ENCODE results near the gene CADPS2. TPM values are rescaled to one million over a fixed set of nuclear protein-coding genes. Genes with fewer than 3 reads are reported as not detected.

Gene CADPS2
- total RNA-seq, 2 experiments from 2014 or later, result not detected

DNA sequence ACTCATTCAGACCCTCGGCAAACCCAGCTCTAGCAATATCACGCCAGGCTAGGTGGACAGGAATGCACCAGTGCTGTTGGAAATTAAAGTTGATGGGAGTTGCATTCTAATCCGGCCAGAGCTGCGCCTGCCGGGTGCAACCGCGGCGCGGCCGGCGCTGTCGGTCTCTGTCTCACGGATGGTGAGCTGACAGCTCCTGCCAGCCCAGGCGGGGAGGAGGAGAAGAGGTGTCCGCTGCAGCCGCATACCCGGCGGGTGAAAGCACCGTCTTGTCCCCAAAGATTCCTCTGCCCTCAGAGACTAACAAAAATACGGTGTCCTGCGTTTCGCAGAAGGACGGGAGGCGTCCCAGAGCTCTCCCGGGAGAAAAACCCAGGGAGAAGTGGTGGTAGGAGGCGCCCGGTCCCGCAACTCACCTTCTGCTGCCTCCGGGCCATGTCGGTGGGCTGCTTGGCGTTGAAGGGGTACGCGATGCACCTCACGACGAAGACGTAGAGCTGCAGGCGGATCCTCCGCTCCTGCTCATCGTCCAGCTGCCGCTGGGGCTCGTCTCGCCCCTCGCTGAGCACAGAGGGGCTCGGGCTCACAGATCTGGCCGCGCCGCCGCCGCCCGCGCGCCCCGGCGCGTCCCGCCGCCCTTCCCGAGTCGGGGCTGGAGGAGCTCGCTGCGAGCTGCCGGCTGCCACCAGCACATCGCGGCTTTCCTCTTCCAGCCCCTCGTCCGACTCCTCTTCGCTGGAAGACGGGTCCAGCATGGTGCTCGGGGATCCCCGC is 490 bp downstream of the CADPS2 start:
- DNase-seq (peak; percentile 7), ATAC-seq (no peak)
- CTCF ChIA-PET, result no interaction called here
- H3K36me3 Mint-ChIP-seq (ENCODE audit: low read depth), result no peaks in the 10 kb centered on the region
- no peaks in the 10 kb centered on the region for H3K9me3 Mint-ChIP-seq (ENCODE audit: low read depth)
- no peak overlapping the region for H3K27ac Mint-ChIP-seq
- intact Hi-C loops (cut with DNase I, micrococcal nuclease), result loop anchor here in 1 of 2 experiments (10.0 kb wide), 1 partner anchor 581 kb away; the partner anchor contains the start of gene FEZF1
- H3K27me3 Mint-ChIP-seq, result peaks cover 39% of the 10 kb centered on the region
- H3K4me1 Mint-ChIP-seq, result peaks cover 8% of the 10 kb centered on the region
- no peak overlapping the region for H3K4me3 Mint-ChIP-seq
- POLR2A ChIA-PET, result no interaction called here

DNA sequence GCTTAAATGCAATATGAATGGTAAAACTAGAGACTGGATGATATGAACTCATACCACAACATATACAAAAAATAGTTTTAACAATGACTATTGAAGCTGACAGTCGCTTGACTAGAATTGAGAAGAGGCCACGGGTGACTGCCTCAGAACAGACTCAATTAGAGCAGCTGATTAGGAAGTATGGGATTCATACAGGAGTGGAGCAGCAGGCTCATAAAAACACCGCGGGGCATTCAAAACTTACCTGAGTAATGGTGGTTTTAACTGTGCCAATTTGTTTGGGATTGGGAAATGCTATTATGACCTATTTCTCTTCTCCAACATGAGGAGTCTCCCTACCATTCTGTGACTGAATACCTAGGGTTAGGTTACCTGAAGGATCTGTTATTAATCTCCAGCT is 2.1 kb downstream of the CADPS2 start:
- H3K9me3 Mint-ChIP-seq (ENCODE audit: low read depth), result no peaks in the 10 kb centered on the region
- peaks cover 8% of the 10 kb centered on the region for H3K4me1 Mint-ChIP-seq
- peaks cover 35% of the 10 kb centered on the region for H3K27me3 Mint-ChIP-seq
- DNase-seq, result no peak
- CTCF ChIA-PET, result no interaction called here
- H3K4me3 Mint-ChIP-seq, result no peak overlapping the region
- no peaks in the 10 kb centered on the region for H3K36me3 Mint-ChIP-seq (ENCODE audit: low read depth)
- H3K27ac Mint-ChIP-seq, result no peak overlapping the region
- ATAC-seq, result no peak
- intact Hi-C loops (cut with DNase I, micrococcal nuclease), result loop anchor here in 1 of 2 experiments (10.0 kb wide), 1 partner anchor 579 kb away; the partner anchor contains the start of gene FEZF1
- POLR2A ChIA-PET, result no interaction called here

DNA sequence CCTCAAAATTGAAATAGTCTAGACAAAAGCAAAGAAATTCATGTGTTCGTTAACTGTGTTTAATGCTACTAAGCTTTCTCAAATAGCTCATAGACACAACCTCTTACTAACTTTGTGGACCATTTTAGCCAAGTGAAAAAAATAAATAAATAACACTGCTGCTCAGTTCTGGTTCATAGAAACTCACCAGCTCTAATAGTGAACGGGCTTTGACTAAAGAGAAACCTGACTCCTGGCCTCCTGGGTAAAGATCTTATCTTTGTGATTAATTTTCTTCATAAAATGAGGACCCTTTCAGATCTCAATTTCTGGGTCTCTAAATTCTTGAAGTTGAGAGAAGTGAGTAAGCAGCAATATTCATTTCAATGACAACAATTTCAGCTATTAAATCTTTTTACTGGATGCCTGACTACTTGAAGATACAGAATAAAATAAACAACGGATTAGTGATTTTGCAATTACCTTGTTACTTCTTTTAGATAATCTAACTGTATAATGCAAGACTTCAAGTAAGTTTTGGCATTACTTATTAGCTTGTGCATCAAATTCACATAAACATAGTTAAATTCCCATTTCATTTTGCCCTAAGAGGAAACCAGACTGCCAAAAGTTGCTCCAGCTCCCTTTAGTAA is 3.1 kb downstream of the CADPS2 start:
- intact Hi-C loops (cut with DNase I, micrococcal nuclease), result loop anchor here in 1 of 2 experiments (10.0 kb wide), 1 partner anchor 578 kb away; the partner anchor contains the start of gene FEZF1
- H3K27ac Mint-ChIP-seq, result no peak overlapping the region
- POLR2A ChIA-PET, result no interaction called here
- CTCF ChIA-PET, result no interaction called here
- H3K4me1 Mint-ChIP-seq, result peaks cover 8% of the 10 kb centered on the region
- ATAC-seq (no peak), DNase-seq (no peak)
- no peak overlapping the region for H3K4me3 Mint-ChIP-seq
- no peaks in the 10 kb centered on the region for H3K9me3 Mint-ChIP-seq (ENCODE audit: low read depth)
- no peaks in the 10 kb centered on the region for H3K36me3 Mint-ChIP-seq (ENCODE audit: low read depth)
- peaks cover 28% of the 10 kb centered on the region for H3K27me3 Mint-ChIP-seq

DNA sequence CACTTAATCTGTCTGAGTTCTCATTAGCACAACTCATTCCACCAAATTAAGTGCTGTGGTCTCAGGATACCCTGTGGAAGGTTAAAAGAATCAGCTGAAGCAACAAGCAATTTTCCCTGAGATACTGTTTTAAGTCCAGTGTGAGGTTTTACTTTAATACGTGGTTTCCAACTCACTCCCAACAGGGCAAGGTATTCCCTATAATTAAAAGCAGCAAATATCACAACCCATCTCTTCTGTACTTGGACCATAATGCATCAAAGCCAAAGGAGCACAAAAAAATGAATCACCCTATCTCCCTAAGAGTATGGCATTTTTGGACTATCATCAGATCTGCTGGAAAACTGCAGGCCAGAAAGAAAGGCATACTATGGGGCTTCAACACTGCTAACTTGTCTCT is 4.9 kb downstream of the CADPS2 start:
- peaks cover 16% of the 10 kb centered on the region for H3K27me3 Mint-ChIP-seq
- ChIA-PET POLR2A (no interaction called here), CTCF (no interaction called here)
- intact Hi-C loops (cut with DNase I, micrococcal nuclease), result loop anchor here in 1 of 2 experiments (10.0 kb wide), 1 partner anchor 577 kb away; the partner anchor contains the start of gene FEZF1
- ATAC-seq (no peak), DNase-seq (no peak)
- no peak overlapping the region for H3K27ac Mint-ChIP-seq
- H3K4me1 Mint-ChIP-seq, result peaks cover 4% of the 10 kb centered on the region
- H3K36me3 Mint-ChIP-seq (ENCODE audit: low read depth), result no peaks in the 10 kb centered on the region
- no peak overlapping the region for H3K4me3 Mint-ChIP-seq
- no peaks in the 10 kb centered on the region for H3K9me3 Mint-ChIP-seq (ENCODE audit: low read depth)

DNA sequence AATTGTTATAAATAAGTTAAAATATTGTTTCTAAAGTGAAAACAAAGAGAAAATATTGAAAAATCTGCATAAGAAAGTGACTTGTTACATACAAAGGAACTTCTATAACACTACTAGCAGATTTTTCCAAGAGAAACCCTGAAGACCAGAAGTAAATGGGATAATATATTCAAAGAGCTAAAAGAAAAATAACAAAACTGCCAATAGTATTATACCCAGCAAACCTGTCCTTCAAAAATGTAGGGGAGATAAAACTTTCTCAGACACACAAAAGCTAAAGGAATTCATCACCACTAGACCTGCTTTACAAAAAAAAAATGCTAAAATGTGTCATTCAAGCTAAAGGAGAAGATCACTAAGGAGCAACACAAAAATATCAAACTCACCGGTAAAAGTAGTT is 17.0 kb downstream of the CADPS2 start:
- intact Hi-C loops (cut with DNase I, micrococcal nuclease), result no loop called here
- Mint-ChIP-seq H3K27me3 (no peaks in the 10 kb centered on the region), H3K36me3 (ENCODE audit: low read depth) (no peaks in the 10 kb centered on the region), H3K4me3 (no peak overlapping the region), H3K9me3 (ENCODE audit: low read depth) (peaks cover 20% of the 10 kb centered on the region), H3K27ac (no peak overlapping the region), H3K4me1 (no peaks in the 10 kb centered on the region)
- no peak for ATAC-seq
- no peak for DNase-seq
- CTCF ChIA-PET, result interaction anchor here (1.0 to 1.2 kb wide), 2 partner anchors 23 to 1406 kb away, joined by 3 read pairs; no protein-coding TSS in a partner anchor
- POLR2A ChIA-PET, result no interaction called here

DNA sequence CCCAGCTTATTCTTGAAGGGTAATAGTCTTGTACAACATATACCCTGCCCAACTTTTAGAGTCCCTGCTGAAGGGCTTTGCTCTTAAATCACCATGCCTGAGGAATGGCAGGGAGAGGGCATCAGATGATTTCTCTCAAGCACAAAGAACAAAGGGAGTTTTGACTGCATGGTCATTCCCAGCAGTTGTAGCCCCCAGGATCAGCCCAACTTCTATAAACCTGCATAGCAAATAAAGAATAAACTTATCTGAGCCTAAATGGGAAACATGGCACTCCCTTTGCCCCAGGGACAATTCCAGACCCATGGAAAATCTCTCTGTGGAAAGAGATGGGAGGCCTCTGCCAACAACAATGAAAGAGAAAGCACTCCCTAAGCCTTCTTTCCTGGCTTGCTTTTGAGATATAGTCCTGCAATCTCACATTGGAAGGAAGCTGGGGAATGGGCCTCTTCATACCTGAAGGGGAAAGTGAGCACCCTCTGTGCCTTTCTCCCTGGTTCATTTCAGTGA is 18.7 kb downstream of the CADPS2 start:
- H3K36me3 Mint-ChIP-seq (ENCODE audit: low read depth), result no peaks in the 10 kb centered on the region
- peaks cover 20% of the 10 kb centered on the region for H3K9me3 Mint-ChIP-seq (ENCODE audit: low read depth)
- no peak for DNase-seq
- H3K4me1 Mint-ChIP-seq, result no peaks in the 10 kb centered on the region
- POLR2A ChIA-PET, result no interaction called here
- CTCF ChIA-PET, result no interaction called here
- no peak for ATAC-seq
- intact Hi-C loops (cut with DNase I, micrococcal nuclease), result no loop called here
- H3K4me3 Mint-ChIP-seq, result no peak overlapping the region
- H3K27ac Mint-ChIP-seq, result no peak overlapping the region
- H3K27me3 Mint-ChIP-seq, result no peaks in the 10 kb centered on the region

DNA sequence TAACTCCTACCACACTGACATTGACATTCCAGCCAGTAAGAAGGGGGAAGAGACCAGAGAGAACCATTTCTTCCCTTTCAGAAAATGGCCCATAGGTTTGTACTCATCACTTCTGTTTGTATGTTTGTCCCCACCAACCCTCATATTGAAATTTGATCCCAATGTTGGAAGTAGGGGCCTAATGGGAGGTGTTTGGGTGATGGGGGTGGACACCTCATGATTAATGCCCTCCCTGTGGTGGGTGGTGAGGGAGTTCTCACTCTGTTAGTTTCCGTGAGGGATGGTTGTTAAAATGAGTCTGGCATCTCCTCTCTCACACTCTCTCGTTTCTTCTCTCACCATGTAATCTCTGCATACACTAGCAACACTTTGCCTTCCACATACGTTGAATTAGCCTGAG is 21.4 kb downstream of the CADPS2 start:
- no peaks in the 10 kb centered on the region for H3K27me3 Mint-ChIP-seq
- CTCF ChIA-PET, result interaction anchor here (0.6 kb wide), 1 partner anchor 15 kb away, joined by 3 read pairs; no protein-coding TSS in a partner anchor
- peaks cover 23% of the 10 kb centered on the region for H3K9me3 Mint-ChIP-seq (ENCODE audit: low read depth)

DNA sequence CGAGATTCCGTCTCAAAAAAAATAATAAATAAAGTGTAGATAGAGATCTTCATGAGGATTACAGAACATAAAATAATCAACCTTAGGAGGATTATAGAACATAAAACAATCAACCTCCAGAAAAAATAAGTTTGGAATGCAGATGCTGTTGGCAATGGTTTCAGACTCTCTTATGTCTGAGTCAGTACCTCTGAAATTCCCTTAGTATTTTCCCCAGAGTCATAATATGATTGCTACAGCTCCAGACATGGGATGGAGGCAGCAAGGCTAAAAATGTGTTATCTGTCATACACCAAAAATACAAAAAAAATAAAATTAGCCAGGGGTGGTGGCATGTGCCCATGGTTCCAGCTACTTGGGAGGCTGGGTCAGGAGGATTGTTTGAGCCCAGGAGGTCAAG is 22.2 kb downstream of the CADPS2 start:
- Mint-ChIP-seq H3K9me3 (ENCODE audit: low read depth) (peaks cover 19% of the 10 kb centered on the region), H3K4me1 (no peaks in the 10 kb centered on the region), H3K4me3 (no peak overlapping the region), H3K27me3 (no peaks in the 10 kb centered on the region), H3K36me3 (ENCODE audit: low read depth) (no peaks in the 10 kb centered on the region), H3K27ac (no peak overlapping the region)
- no peak for DNase-seq
- intact Hi-C loops (cut with DNase I, micrococcal nuclease), result no loop called here
- ChIA-PET POLR2A (no interaction called here), CTCF (no interaction called here)
- ATAC-seq, result no peak

More for the DNA sequence above, 21.4 kb downstream of the CADPS2 start:
- no peak overlapping the region for H3K4me3 Mint-ChIP-seq
- no peak overlapping the region for H3K27ac Mint-ChIP-seq
- intact Hi-C loops (cut with DNase I, micrococcal nuclease), result no loop called here
- H3K36me3 Mint-ChIP-seq (ENCODE audit: low read depth), result no peaks in the 10 kb centered on the region
- POLR2A ChIA-PET, result no interaction called here
- H3K4me1 Mint-ChIP-seq, result no peaks in the 10 kb centered on the region
- DNase-seq, result no peak
- no peak for ATAC-seq

DNA sequence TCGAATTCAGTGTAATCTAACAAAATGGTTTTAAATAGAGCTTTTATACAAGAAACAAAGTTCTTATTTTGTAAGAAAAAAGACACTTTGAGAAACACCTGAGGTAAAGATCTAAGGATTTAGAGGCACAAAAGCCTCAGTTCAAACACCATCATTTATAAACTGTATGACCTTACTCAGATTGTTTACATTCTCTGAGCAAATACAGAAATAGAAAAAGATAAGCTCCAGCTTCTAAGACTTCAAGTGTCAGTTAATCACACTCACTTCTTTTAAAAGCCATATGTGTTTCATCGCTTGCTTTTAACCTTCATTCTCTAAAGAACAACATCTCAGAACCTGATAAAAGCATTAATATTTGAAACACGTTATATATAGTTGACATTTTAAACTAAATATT is 27.9 kb downstream of the CADPS2 start:
- H3K36me3 Mint-ChIP-seq (ENCODE audit: low read depth), result no peaks in the 10 kb centered on the region
- CTCF ChIA-PET, result no interaction called here
- ATAC-seq (no peak), DNase-seq (no peak)
- POLR2A ChIA-PET, result no interaction called here
- intact Hi-C loops (cut with DNase I, micrococcal nuclease), result no loop called here
- H3K27ac Mint-ChIP-seq, result no peak overlapping the region
- no peaks in the 10 kb centered on the region for H3K4me1 Mint-ChIP-seq
- peaks cover 5% of the 10 kb centered on the region for H3K9me3 Mint-ChIP-seq (ENCODE audit: low read depth)
- H3K27me3 Mint-ChIP-seq, result no peaks in the 10 kb centered on the region
- no peak overlapping the region for H3K4me3 Mint-ChIP-seq

DNA sequence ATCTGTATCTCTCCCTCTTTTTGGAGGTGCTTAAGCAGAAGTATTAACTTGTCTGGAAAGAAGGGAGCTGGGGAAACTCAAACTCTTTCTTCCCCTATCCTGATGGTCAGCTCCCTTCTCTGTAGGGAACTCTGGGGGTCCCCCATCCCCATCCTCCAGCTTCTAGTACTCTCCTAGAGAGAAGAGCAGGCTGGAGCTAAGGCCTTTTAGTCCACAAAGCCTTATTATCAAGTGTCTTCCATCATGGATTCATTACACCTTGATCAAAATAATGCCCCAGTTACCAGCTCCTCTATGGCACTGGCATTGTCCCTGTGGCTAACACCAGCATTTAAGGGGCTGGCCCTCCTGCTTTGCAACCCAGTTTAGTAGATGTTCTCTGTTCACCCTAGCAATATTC is 35.7 kb downstream of the CADPS2 start:
- no peak for DNase-seq
- H3K9me3 Mint-ChIP-seq (ENCODE audit: low read depth), result peaks cover 4% of the 10 kb centered on the region
- ChIA-PET CTCF (interaction anchor here (1.6 kb wide), 1 partner anchor 8 kb away, joined by 7 read pairs; no protein-coding TSS in a partner anchor), POLR2A (no interaction called here)
- intact Hi-C loops (cut with DNase I, micrococcal nuclease), result no loop called here
- H3K27me3 Mint-ChIP-seq, result no peaks in the 10 kb centered on the region
- H3K27ac Mint-ChIP-seq, result no peak overlapping the region
- no peaks in the 10 kb centered on the region for H3K36me3 Mint-ChIP-seq (ENCODE audit: low read depth)
- no peak for ATAC-seq
- no peak overlapping the region for H3K4me3 Mint-ChIP-seq
- no peaks in the 10 kb centered on the region for H3K4me1 Mint-ChIP-seq

DNA sequence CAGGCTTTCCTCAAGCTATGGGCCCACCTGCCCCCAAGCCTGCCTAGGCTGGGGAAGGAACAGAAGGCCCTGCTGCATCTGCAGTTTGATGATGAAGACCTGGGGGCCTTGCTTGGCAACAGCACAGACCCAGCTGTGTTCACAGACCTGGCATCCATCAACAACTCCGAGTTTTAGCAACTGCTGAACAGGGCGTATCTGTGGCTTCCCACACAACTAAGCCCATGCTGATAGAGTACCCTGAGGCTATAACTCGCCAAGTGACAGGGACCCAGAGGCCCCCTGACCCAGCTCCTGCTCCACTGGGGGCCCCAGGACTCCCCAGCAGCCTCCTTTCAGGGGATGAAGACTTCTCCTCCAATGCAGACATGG is 36.3 kb downstream of the CADPS2 start:
- H3K27me3 Mint-ChIP-seq, result no peaks in the 10 kb centered on the region
- no peaks in the 10 kb centered on the region for H3K36me3 Mint-ChIP-seq (ENCODE audit: low read depth)
- ATAC-seq (no peak), DNase-seq (no peak)
- H3K4me1 Mint-ChIP-seq, result no peaks in the 10 kb centered on the region
- ChIA-PET CTCF (interaction anchor here (1.6 kb wide), 1 partner anchor 8 kb away, joined by 7 read pairs; no protein-coding TSS in a partner anchor), POLR2A (no interaction called here)
- H3K4me3 Mint-ChIP-seq, result no peak overlapping the region
- H3K9me3 Mint-ChIP-seq (ENCODE audit: low read depth), result peaks cover 4% of the 10 kb centered on the region
- no peak overlapping the region for H3K27ac Mint-ChIP-seq
- intact Hi-C loops (cut with DNase I, micrococcal nuclease), result no loop called here

Measured in activated CD4-positive, alpha-beta T cell treated with anti-CD3 and anti-CD28 coated beads for 36 hours (primary cell).